Fibroblast of mammary gland (primary cell): ENCODE results near the gene HOXC10.

Experiments
- DNase-seq: peaks from one replicate; pipeline ENCODE4 v3.0.0-alpha.2; 2010; ENCODE audit warnings: low read depth
- H3K4me3 ChIP-seq: 2 replicates; pipeline ENCODE4 v1.5.1; 2011; ENCODE audit warnings: low read depth, mild to moderate bottlenecking, low read length, moderate library complexity; ENCODE audit not compliant: control insufficient read depth
- CTCF ChIP-seq: conservative IDR thresholded peaks from 2 replicates; pipeline ENCODE4 v1.5.1; 2011; ENCODE audit warnings: low read depth, low read length, inconsistent platforms; ENCODE audit not compliant: control insufficient read depth, insufficient read depth

HOXC10 gene

DNA sequence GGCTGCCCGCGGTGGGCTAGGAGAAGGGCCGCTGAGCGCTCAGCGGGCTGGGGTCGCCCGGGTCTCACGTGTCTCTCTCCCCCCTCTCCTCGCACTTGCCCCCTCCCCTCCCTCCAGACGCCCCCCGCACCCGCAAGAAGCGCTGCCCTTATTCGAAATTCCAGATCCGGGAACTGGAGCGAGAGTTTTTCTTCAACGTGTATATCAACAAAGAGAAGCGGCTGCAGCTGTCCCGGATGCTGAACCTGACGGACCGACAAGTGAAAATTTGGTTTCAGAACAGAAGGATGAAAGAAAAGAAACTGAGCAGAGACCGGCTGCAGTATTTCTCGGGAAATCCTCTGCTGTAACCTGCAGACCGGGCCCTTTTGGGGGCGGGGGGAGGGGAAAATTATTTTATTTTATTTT, 9.9 kb upstream of the HOXC10 start:
- H3K4me3 ChIP-seq: peak overlapping the region; percentile 54
- no peak for DNase-seq
- TF ChIP-seq CTCF: no peak

DNA sequence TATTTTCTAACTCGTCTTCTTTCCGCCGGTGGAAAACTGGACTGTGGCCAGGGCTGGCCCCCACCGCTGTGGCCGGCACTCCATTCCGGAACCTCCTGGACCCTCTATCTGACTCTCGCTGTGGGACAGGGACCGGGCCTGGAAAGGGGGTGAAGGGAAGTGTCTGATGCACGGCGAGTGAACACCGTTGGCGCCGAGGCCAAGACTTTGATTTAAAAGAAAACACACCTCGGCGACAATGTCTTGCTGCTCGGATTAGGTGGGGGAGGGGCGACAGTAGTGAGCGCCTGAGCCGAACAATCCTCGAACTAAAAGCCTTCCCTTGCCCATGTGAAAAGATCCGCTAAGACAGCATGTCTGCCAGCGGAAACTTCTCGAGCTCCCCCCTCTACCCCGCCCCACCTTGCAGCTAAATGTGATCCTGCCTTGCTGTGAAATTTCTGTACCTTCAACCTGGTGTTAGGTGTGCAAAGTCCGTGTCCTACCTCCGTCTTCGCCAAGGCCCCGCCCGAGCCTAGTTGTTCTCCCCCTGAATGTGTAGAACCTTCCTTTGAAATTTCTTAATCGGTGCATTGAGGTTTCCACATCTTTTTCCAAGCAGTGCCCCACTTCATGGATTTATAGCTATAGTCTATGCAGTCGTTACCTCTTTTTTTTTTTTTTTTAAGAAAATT, 9.3 kb upstream of the HOXC10 start:
- H3K4me3 ChIP-seq: peak overlapping the region; percentile 54
- DNase-seq: no peak
- TF ChIP-seq CTCF: no peak

DNA sequence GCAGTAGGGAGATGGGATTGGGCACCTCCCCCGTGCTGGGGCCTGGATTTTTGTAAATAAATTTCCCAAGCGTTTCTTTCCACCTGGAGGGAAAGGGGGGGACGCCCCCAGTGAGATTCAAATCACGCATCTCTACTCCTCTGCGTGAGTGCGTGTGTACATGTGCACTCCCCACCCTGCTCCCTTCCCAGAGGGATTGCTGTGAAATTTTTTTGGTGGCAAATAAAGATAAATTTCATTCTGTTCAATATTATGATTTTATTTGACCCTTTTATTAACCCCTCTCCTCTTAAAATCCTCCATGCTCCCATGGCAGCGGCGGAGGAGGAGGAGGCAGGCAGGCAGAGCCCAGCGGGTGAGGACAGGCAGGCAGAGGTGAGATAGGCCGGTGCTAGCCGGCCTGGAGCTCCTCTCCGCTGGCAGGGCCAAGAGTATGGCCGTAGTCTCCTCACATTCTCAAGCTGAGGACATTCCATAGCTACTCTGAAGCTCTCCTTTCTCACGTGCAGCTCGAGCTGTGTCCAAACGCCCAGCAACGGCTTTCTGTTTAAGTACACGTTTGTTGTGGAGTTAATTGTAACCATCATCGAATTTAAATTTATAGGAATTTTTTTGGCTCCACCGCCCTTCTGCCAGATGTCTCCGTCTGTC, 8.6 kb upstream of the HOXC10 start:
- TF ChIP-seq CTCF: no peak
- no peak overlapping the region for H3K4me3 ChIP-seq
- no peak for DNase-seq

- H3K4me3 ChIP-seq: no peak overlapping the region
- no peak for DNase-seq
- no peak for TF ChIP-seq CTCF
These were observed 7.9 kb upstream of the HOXC10 start for GRCh38 chr12:53976823-53977595.

DNA sequence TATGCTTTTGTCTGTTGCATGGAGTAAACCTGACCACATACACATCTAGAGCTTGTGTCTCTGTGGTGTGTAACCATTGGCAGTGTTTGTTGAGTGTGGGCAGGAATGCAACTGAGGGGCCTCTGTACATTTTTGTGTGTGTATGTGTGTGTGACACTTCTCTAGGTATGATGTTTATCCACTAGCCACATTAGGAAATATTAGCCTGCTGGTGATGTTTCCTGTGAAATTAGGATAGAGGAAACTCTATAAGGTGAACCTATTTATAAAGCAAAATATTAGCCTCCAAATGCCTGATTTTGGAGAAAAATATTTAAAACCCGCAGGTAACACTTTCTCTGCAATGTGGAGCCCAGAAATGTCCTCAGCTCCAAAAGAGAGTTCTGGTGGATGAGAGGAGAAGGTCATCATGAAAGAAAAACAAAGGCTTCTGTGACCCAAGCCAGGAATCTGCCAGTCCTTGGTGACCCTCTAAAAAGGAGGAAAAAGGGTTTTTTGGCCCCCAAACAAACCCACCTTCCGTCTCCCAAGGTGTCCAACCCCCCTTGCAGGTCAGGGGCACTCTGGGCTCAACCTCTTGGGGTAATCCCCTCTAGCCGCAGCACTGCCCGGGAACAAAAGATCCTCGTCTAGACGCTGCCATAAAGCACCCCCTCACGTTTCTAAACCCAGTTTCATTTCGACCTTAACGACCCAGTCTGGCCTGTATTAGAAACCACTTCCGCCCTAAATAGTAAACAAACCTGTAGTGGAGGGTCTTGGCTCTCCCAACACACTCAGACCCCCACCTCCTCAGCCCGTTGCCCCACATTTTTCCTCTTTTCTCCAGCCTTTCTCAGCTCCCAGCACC, 7.1 kb upstream of the HOXC10 start:
- H3K4me3 ChIP-seq: no peak overlapping the region
- TF ChIP-seq CTCF: no peak
- no peak for DNase-seq
